Epithelial cell of esophagus (primary cell): ENCODE data around the gene PCDH12.

Source experiments
- DNase-seq: peaks from one replicate; pipeline ENCODE4 v3.0.0; 2010; ENCODE audit warnings: low read depth
- H3K4me3 ChIP-seq: 2 replicates; pipeline ENCODE4 v1.5.1; 2011; ENCODE audit warnings: mild to moderate bottlenecking, low read length, control low read depth
- TF ChIP-seq, protein P1 (sequence below): IDR thresholded peaks from 2 replicates; pipeline ENCODE4 v1.5.1; 2011; ENCODE audit warnings: low read depth, mild to moderate bottlenecking, low read length, control low read depth, inconsistent platforms; ENCODE audit not compliant: insufficient read depth; ENCODE audit errors: missing control alignments

PCDH12 gene

GRCh38 chr5:141942185-141942857, 15.7 kb downstream of the PCDH12 start:
- no peak for DNase-seq
- TF ChIP-seq, protein P1, sequence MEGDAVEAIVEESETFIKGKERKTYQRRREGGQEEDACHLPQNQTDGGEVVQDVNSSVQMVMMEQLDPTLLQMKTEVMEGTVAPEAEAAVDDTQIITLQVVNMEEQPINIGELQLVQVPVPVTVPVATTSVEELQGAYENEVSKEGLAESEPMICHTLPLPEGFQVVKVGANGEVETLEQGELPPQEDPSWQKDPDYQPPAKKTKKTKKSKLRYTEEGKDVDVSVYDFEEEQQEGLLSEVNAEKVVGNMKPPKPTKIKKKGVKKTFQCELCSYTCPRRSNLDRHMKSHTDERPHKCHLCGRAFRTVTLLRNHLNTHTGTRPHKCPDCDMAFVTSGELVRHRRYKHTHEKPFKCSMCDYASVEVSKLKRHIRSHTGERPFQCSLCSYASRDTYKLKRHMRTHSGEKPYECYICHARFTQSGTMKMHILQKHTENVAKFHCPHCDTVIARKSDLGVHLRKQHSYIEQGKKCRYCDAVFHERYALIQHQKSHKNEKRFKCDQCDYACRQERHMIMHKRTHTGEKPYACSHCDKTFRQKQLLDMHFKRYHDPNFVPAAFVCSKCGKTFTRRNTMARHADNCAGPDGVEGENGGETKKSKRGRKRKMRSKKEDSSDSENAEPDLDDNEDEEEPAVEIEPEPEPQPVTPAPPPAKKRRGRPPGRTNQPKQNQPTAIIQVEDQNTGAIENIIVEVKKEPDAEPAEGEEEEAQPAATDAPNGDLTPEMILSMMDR, result no peak
- no peak overlapping the region for H3K4me3 ChIP-seq

GRCh38 chr5:141941779-141942178, 16.2 kb downstream of the PCDH12 start:
- TF ChIP-seq, protein P1, result no peak
- no peak overlapping the region for H3K4me3 ChIP-seq
- no peak for DNase-seq

GRCh38 chr5:141941307-141941706, 16.7 kb downstream of the PCDH12 start:
- TF ChIP-seq, protein P1, result no peak
- no peak overlapping the region for H3K4me3 ChIP-seq
- peak; percentile 17 for DNase-seq

- DNase-seq, result no peak
- no peak overlapping the region for H3K4me3 ChIP-seq
- TF ChIP-seq, protein P1, result no peak
Measured at GRCh38 chr5:141940695-141941271, 17.2 kb downstream of the PCDH12 start.

DNA sequence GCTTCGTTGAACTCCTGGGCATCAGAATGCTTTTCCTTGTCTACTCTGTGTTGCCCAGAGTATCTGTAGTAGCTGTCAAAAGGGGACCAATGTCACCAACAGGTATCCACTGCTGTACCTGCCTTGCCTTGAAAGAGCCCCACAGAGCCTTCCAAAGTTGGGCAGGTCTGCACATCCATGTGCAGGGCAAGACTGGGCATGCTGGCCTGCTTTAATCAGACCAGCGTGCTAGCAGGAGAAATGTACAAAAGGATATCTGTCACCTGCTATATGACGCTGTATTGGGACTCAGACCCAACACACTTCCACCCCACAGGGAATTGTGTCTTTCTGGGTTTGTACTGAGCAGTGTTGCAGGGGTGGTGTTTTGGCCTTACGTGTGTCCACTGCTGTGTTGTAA, 22.5 kb downstream of the PCDH12 start:
- peak; percentile 87 for DNase-seq
- no peak overlapping the region for H3K4me3 ChIP-seq
- TF ChIP-seq, protein P1, result no peak

DNA sequence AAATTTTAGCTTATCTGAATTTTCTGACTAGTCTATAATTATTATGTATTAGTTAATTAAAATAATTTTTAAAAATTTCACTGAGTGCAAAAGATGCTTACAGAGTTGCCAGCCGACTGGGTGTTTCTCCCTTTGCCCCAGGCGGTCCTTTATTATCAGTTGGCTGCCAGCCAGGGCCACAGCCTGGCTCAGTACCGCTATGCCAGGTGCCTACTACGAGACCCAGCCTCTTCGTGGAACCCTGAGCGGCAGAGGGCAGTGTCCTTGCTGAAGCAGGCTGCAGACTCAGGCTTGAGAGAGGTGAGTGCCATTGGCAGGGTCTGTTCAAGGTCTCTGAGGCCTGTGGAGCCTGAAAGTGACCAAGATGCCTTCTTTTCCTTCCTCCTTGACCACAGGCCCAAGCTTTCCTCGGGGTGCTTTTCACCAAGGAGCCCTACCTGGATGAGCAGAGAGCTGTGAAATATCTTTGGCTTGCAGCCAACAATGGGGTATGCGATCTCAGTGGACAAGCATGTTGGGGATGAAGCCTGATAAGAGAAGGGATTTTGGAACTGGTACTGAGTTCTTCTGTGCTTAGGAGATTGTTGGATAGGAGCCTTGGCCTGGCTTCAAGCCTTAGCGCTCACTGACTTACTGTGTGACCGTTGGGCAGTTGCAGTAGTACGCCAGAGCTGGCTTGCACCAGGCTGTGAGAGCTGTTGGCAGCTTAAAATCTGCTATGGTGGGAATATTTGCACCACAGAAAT, 23.7 kb downstream of the PCDH12 start:
- TF ChIP-seq, protein P1, result no peak
- no peak for DNase-seq
- no peak overlapping the region for H3K4me3 ChIP-seq
